CD4-positive, alpha-beta T cell treated with Interferon gamma for 1 hour (primary cell): ENCODE measurements around the gene LIMCH1.

Source experiments
- DNase-seq: peaks from one replicate; pipeline ENCODE4 v3.0.0-alpha.2; 2020

The LIMCH1 gene

GRCh38 chr4:41533680-41534079 is 4.3 kb upstream of the LIMCH1 start:
- DNase-seq = no peak

- DNase-seq = no peak
These were observed 3.6 kb upstream of the LIMCH1 start for GRCh38 chr4:41534404-41534803.

- DNase-seq = no peak
These were observed 2.0 kb upstream of the LIMCH1 start for GRCh38 chr4:41535911-41536371.

- no peak for DNase-seq
These were observed 566 bp upstream of the LIMCH1 start for GRCh38 chr4:41537292-41537890.

- no peak for DNase-seq
These were observed 1.0 kb downstream of the LIMCH1 start for GRCh38 chr4:41538887-41539498.

- no peak for DNase-seq
These were observed 1.8 kb downstream of the LIMCH1 start for GRCh38 chr4:41539711-41540110.

- DNase-seq = no peak
These were observed 2.7 kb downstream of the LIMCH1 start for GRCh38 chr4:41540687-41541086.

GRCh38 chr4:41541687-41542094 is 3.7 kb downstream of the LIMCH1 start:
- DNase-seq = no peak

GRCh38 chr4:41542526-41543275 is 4.7 kb downstream of the LIMCH1 start:
- DNase-seq = no peak

- no peak for DNase-seq
These were observed 7.3 kb downstream of the LIMCH1 start for GRCh38 chr4:41545238-41545637.

- DNase-seq = no peak
These were observed 8.7 kb downstream of the LIMCH1 start for GRCh38 chr4:41546638-41547037.

- no peak for DNase-seq
These were observed 10.4 kb downstream of the LIMCH1 start for GRCh38 chr4:41548305-41548880.

GRCh38 chr4:41549478-41549877 is 11.5 kb downstream of the LIMCH1 start:
- no peak for DNase-seq

GRCh38 chr4:41550308-41550707 is 12.4 kb downstream of the LIMCH1 start:
- DNase-seq = no peak

- no peak for DNase-seq
These were observed 13.6 kb downstream of the LIMCH1 start for GRCh38 chr4:41551536-41551935.

- DNase-seq = no peak
These were observed 16.9 kb downstream of the LIMCH1 start for GRCh38 chr4:41554905-41555304.

- no peak for DNase-seq
These were observed 18.6 kb downstream of the LIMCH1 start for GRCh38 chr4:41556526-41556925.

- DNase-seq = no peak
These were observed 22.1 kb downstream of the LIMCH1 start for GRCh38 chr4:41559940-41560516.

- DNase-seq = no peak
These were observed 23.3 kb downstream of the LIMCH1 start for GRCh38 chr4:41561244-41561643.

- DNase-seq = no peak
These were observed 29.2 kb downstream of the LIMCH1 start for GRCh38 chr4:41567186-41567585.

- DNase-seq = no peak
These were observed 30.4 kb downstream of the LIMCH1 start for GRCh38 chr4:41568363-41568762.

GRCh38 chr4:41569961-41570360 is 32.0 kb downstream of the LIMCH1 start:
- DNase-seq = no peak

- no peak for DNase-seq
These were observed 33.5 kb downstream of the LIMCH1 start for GRCh38 chr4:41571422-41571821.
